Measurements from ENCODE around the gene NXPE1.

NXPE1 gene

GRCh38 chr11:114551060-114551459, 8.6 kb downstream of the NXPE1 start:
- Mint-ChIP-seq H3K27ac (no peak overlapping the region), H3K4me3 (no peak overlapping the region), H3K4me1 (no peaks in the 10 kb centered on the region), H3K9me3 (no peaks in the 10 kb centered on the region), H3K27me3 (ENCODE audit: low read depth) (no peaks in the 10 kb centered on the region), H3K36me3 (ENCODE audit: low read depth) (no peaks in the 10 kb centered on the region)
- TF ChIP-seq CTCF (IDR thresholded peaks at IDR 0.05; ENCODE audit: unreplicated experiment in 3 of 3), result no peak

- H3K36me3 Mint-ChIP-seq (ENCODE audit: low read depth), result no peaks in the 10 kb centered on the region
- H3K27me3 Mint-ChIP-seq (ENCODE audit: low read depth), result no peaks in the 10 kb centered on the region
- H3K9me3 Mint-ChIP-seq, result peaks cover 20% of the 10 kb centered on the region
- H3K4me3 Mint-ChIP-seq, result no peak overlapping the region
- H3K27ac Mint-ChIP-seq, result no peak overlapping the region
- no peak for TF ChIP-seq CTCF (IDR thresholded peaks at IDR 0.05; ENCODE audit: unreplicated experiment in 3 of 3)
- H3K4me1 Mint-ChIP-seq, result no peaks in the 10 kb centered on the region
Observed at GRCh38 chr11:114525682-114526081, 34.0 kb downstream of the NXPE1 start.

GRCh38 chr11:114524122-114524521, 35.6 kb downstream of the NXPE1 start:
- H3K4me1 Mint-ChIP-seq, result no peaks in the 10 kb centered on the region
- H3K9me3 Mint-ChIP-seq, result peaks cover 20% of the 10 kb centered on the region
- no peak for TF ChIP-seq CTCF (IDR thresholded peaks at IDR 0.05; ENCODE audit: unreplicated experiment in 3 of 3)
- H3K36me3 Mint-ChIP-seq (ENCODE audit: low read depth), result no peaks in the 10 kb centered on the region
- H3K27ac Mint-ChIP-seq, result no peak overlapping the region
- no peak overlapping the region for H3K4me3 Mint-ChIP-seq
- no peaks in the 10 kb centered on the region for H3K27me3 Mint-ChIP-seq (ENCODE audit: low read depth)

- Mint-ChIP-seq H3K36me3 (ENCODE audit: low read depth) (no peaks in the 10 kb centered on the region), H3K27ac (no peak overlapping the region), H3K27me3 (ENCODE audit: low read depth) (no peaks in the 10 kb centered on the region), H3K9me3 (peaks cover 20% of the 10 kb centered on the region), H3K4me1 (no peaks in the 10 kb centered on the region), H3K4me3 (no peak overlapping the region)
- no peak for TF ChIP-seq CTCF (IDR thresholded peaks at IDR 0.05; ENCODE audit: unreplicated experiment in 3 of 3)
Observed at GRCh38 chr11:114522818-114523217, 36.9 kb downstream of the NXPE1 start.

GRCh38 chr11:114511538-114511937, 48.1 kb downstream of the NXPE1 start:
- H3K9me3 Mint-ChIP-seq, result peaks cover 8% of the 10 kb centered on the region
- H3K4me3 Mint-ChIP-seq, result no peak overlapping the region
- H3K36me3 Mint-ChIP-seq (ENCODE audit: low read depth), result no peaks in the 10 kb centered on the region
- H3K4me1 Mint-ChIP-seq, result no peaks in the 10 kb centered on the region
- H3K27ac Mint-ChIP-seq, result no peak overlapping the region
- peaks cover 4% of the 10 kb centered on the region for H3K27me3 Mint-ChIP-seq (ENCODE audit: low read depth)
- no peak for TF ChIP-seq CTCF (IDR thresholded peaks at IDR 0.05; ENCODE audit: unreplicated experiment in 3 of 3)

- Mint-ChIP-seq H3K4me3 (no peak overlapping the region), H3K36me3 (ENCODE audit: low read depth) (no peaks in the 10 kb centered on the region), H3K4me1 (no peaks in the 10 kb centered on the region), H3K27ac (no peak overlapping the region), H3K9me3 (peaks cover 13% of the 10 kb centered on the region), H3K27me3 (ENCODE audit: low read depth) (peaks cover 4% of the 10 kb centered on the region)
- TF ChIP-seq CTCF (IDR thresholded peaks at IDR 0.05; ENCODE audit: unreplicated experiment in 3 of 3), result no peak
Observed at GRCh38 chr11:114511079-114511478, 48.6 kb downstream of the NXPE1 start.
